NCI-H146 (cell line): Measurements from ENCODE around the gene MAP3K5.

ENCODE experiments used
- DNase-seq: peaks from one replicate; lab custom pipeline; 2025; lab: John Stamatoyannopoulos, UW

The MAP3K5 gene

DNA sequence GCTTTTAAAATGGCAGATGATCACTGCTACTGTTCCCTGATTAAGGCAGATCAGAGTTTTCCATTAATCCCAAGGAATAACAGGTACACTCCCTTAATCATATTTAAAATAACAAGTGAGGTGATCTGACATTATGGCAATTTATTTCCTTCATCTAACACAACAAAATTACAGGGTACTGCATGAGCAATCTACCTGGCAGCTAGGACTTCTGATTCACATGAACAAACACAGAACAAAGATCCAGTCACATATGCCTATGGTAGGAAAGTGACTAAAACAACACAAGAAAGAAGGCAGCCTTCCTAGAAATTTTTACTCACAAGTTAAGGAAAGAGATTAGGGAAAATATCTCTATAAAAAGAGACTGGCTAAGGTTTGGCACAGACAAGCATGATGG is 275.3 kb downstream of the MAP3K5 start:
- DNase-seq = peak; percentile 24

DNA sequence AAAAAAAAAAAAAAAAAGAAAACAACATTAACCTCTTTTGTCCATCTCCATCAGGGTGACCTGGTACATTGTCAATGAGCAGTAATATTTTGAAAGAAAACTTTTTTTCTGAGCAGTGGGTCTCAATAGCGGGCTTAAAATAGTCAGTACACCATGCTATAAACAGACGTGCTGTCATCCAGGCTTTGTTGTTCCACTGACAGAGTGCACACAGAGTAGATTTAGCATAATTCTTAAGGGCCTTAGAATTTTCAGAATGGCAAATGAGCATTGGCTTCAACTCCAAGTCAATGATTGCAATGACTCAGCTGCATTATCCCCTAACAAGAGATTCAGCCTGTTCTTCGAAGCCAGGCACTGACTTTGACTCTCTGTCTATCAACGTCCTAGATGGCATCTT is 277.7 kb downstream of the MAP3K5 start:
- no peak for DNase-seq

GRCh38 chr6:136511926-136512325 is 280.4 kb downstream of the MAP3K5 start:
- peak; percentile 34 for DNase-seq

DNA sequence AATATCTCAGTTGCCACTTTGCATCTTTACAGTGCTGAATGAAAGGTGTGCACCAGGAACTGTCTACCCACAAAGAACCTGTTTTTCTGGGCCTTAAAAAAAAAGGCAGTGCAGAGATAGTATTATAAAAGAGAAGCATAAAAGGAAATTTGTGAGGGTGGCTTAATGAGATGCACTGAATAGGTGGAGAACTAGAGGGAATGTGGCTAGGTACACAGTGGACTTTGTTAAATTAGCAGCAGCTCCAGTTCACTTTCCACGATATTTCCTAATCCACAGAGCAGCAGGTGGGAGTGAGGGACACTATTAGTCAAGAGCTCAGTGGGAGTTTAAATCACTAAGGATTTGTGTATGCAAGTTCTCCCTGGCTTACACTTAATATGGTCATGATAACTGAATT is 280.9 kb downstream of the MAP3K5 start:
- peak; percentile 34 for DNase-seq

GRCh38 chr6:136510782-136511181 is 281.5 kb downstream of the MAP3K5 start:
- DNase-seq = no peak

- no peak for DNase-seq
Observed at GRCh38 chr6:136510299-136510698, 282.0 kb downstream of the MAP3K5 start.

GRCh38 chr6:136508725-136509392 is 283.4 kb downstream of the MAP3K5 start:
- no peak for DNase-seq
